MG63 (cell line): Measurements from ENCODE around the gene SAE1. TPM values are rescaled to one million over a fixed set of nuclear protein-coding genes. Genes with fewer than 3 reads are reported as not detected.

Source experiments
- DNase-seq: peaks from one replicate; pipeline ENCODE4 v3.0.0-alpha.2; 2020
- H3K27me3 ChIP-seq: fragments of 250-450 bp; sonication (Bioruptor Pico); 2 replicates; pipeline ENCODE4 v1.5.1; 2020; ENCODE audit warnings: mild to moderate bottlenecking, moderate library complexity
- H3K36me3 ChIP-seq: fragments of 250-450 bp; sonication (Bioruptor Pico); 2 replicates; pipeline ENCODE4 v1.5.1; 2020; ENCODE audit warnings: mild to moderate bottlenecking, moderate library complexity
- H3K4me3 ChIP-seq: fragments of 250-450 bp; sonication (Bioruptor Pico); 2 replicates; pipeline ENCODE4 v1.5.1; 2020; ENCODE audit warnings: mild to moderate bottlenecking, moderate library complexity
- H3K9me3 ChIP-seq: fragments of 250-450 bp; sonication (Bioruptor Pico); 2 replicates; pipeline ENCODE4 v1.5.1; 2020; ENCODE audit warnings: mild to moderate bottlenecking, moderate library complexity
- total RNA-seq: library from RNA; depleted of rRNA; stranded (reverse); fragments of >200 nt; shearing (Covaris generic); gene quantifications from 2 replicates; pipeline ENCODE4 v1.2.3, GENCODE V29; 2014; ENCODE audit warnings: low replicate concordance; rRNA removed

The SAE1 gene
- total RNA-seq, 1 experiment from 2014 or later = 411 TPM

- DNase-seq = no peak
- Histone ChIP-seq H3K4me3 (no peak overlapping the region), H3K9me3 (no peaks in the 10 kb centered on the region), H3K36me3 (peaks cover 9% of the 10 kb centered on the region), H3K27me3 (no peaks in the 10 kb centered on the region)
Observed at GRCh38 chr19:47253970-47254369, 123.3 kb downstream of the SAE1 start.

DNA sequence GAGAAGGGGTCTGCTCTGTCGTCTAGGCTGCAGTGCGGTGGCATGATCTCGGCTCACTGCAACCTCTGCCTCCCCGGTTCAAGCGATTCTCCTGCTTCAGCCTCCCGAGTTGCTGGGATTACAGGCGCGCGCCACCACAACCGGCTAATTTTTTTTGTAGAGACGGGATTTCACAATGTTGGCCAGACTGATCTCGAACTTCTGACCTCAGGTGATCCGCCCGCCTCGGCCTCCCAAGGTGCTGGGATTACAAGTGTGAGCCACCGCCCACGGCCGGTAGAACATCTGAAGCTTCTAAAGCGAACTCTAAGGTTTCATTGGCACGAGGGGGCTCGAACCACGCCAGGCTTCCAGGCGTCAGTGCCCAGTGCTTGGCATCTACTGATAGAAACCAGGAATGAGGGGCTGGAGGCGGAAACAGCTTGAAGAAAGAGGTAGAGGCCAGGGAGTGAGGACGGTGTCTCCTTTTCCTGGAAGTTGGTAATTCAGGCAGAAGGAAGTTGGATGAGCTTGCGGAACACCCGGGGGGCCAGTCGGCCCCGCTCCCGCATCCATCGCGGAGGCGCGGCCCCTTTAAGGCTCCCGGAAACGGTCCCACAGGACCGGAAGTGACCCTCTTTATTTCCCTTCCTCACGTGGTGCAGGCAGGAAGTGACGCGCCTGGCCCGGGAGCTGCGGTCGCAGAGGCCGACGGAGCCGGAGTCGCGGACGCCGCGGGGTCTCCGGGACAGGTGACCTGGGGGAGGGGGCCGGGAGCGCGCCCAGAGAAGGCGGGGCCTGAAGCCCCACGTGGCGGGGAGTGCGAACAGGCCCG is 125.5 kb downstream of the SAE1 start, which contains the start of gene CCDC9:
CCDC9 (plus strand) TSS at position 647 of the 814 bp plus-strand sequence. CDS start 1,876 bp downstream, outside the sequence.
- H3K4me3 ChIP-seq = peak within 1 kb of the TSS; percentile 62
- peak; percentile 98 for DNase-seq
- peaks cover 30% of the 10 kb centered on the region for H3K36me3 ChIP-seq
- no peaks in the 10 kb centered on the region for H3K27me3 ChIP-seq
- no peaks in the 10 kb centered on the region for H3K9me3 ChIP-seq

GRCh38 chr19:47256693-47257410 is 126.2 kb downstream of the SAE1 start:
- DNase-seq = peak; percentile 99
- H3K4me3 ChIP-seq = peak overlapping the region; percentile 62

DNA sequence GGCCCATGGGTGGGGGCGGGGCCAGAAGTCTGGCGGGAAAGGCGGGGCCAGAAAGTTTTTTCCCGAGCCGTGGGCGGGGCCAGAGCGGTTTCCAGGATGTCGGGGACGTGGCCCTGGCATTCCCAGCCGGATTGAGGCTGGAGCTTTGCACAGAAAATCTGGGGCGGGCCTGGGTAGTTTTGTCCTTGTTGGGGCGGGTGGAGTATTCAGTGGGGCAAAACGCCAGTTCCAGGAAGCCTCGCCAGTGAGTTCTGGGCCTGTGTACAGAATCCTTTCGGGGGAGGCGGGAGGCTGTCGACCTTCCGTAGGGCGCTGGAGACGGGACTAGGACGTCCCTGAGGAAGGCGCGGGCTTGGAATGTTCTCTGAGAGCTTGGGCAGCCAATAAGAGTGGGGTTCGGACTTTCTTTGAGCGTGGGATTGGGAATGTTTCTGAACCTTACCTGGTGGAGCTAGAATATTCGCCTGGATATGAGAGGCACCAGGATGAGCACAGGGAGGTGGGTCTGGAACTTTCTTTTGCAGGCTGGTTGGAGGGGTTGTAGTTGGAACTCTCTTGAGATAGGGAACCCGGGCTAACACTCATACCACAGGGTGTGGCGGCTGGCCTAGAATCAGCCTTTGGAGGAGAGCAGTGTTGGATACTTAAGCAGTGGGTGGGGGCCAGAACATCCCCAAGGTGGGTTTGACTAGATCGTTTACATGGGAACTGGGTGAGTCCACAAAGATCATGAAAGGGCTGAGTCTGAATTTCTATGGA is 127.0 kb downstream of the SAE1 start:
- DNase-seq = no peak
- no peaks in the 10 kb centered on the region for H3K9me3 ChIP-seq
- H3K4me3 ChIP-seq = peak overlapping the region; percentile 62
- H3K27me3 ChIP-seq = no peaks in the 10 kb centered on the region
- peaks cover 41% of the 10 kb centered on the region for H3K36me3 ChIP-seq

More at GRCh38 chr19:47256693-47257410, 126.2 kb downstream of the SAE1 start:
- no peaks in the 10 kb centered on the region for H3K9me3 ChIP-seq
- peaks cover 36% of the 10 kb centered on the region for H3K36me3 ChIP-seq
- H3K27me3 ChIP-seq = no peaks in the 10 kb centered on the region

GRCh38 chr19:47258434-47258833 is 127.8 kb downstream of the SAE1 start:
- no peaks in the 10 kb centered on the region for H3K9me3 ChIP-seq
- peaks cover 48% of the 10 kb centered on the region for H3K36me3 ChIP-seq
- peak overlapping the region; percentile 62; the same call in 1 of the 2 replicates for H3K4me3 ChIP-seq
- no peaks in the 10 kb centered on the region for H3K27me3 ChIP-seq
- no peak for DNase-seq

GRCh38 chr19:47258895-47259555 is 128.4 kb downstream of the SAE1 start:
- no peak for DNase-seq
- no peaks in the 10 kb centered on the region for H3K9me3 ChIP-seq
- H3K4me3 ChIP-seq = no peak overlapping the region
- H3K27me3 ChIP-seq = no peaks in the 10 kb centered on the region
- peaks cover 54% of the 10 kb centered on the region for H3K36me3 ChIP-seq

Other genes with a start within 250 kb of the SAE1 start
- gene NPAS1, start 111.0 kb upstream of the SAE1 start, total RNA-seq = 0.33 TPM in 1 of 2 replicates, not detected in the other
- gene TMEM160, start 82.2 kb upstream of the SAE1 start, total RNA-seq = 81.9 and 94.5 TPM in 2 replicates
- gene ZC3H4, start 17.1 kb upstream of the SAE1 start, total RNA-seq = 8.2 and 25.2 TPM in 2 replicates
- gene BBC3, start 100.4 kb downstream of the SAE1 start, total RNA-seq = 14.7 and 38.8 TPM in 2 replicates
- 17.5 and 22.9 TPM in 2 replicates for gene CCDC9, start 125.7 kb downstream of the SAE1 start, total RNA-seq
- 5.5 TPM in 1 of 2 replicates, not detected in the other for gene INAFM1, start 144.1 kb downstream of the SAE1 start, total RNA-seq
- not detected in 2 replicates for gene C5AR1, start 179.0 kb downstream of the SAE1 start, total RNA-seq
- not detected in 2 replicates for gene C5AR2, start 201.3 kb downstream of the SAE1 start, total RNA-seq
- gene DHX34, start 218.5 kb downstream of the SAE1 start, total RNA-seq = 18.0 and 25.3 TPM in 2 replicates